GM18909 (cell line): ENCODE data around the gene PET100.
A peak's percentile ranks its signal among the peaks of the same experiment; 100 is the strongest.

Source experiments
- ATAC-seq: cut with Tn5 transposase; IDR thresholded peaks from one replicate; pipeline ENCODE4 v1.9.1; 2021; ENCODE audit warnings: mild to moderate bottlenecking; ENCODE audit not compliant: unreplicated experiment, poor library complexity

PET100 gene

GRCh38 chr19:7674010-7675005 is 44.7 kb downstream of the PET100 start:
- ATAC-seq: no peak

GRCh38 chr19:7676376-7676775 is 46.8 kb downstream of the PET100 start:
- ATAC-seq: no peak

- ATAC-seq: no peak
These were observed 47.3 kb downstream of the PET100 start, which contains the start of gene MCEMP1 for GRCh38 chr19:7676854-7677253. MCEMP1 (plus strand) TSS chr19:7677090; CDS start chr19:7677121, 31 bp downstream.

GRCh38 chr19:7677669-7678311 is 48.2 kb downstream of the PET100 start:
- ATAC-seq: no peak

- peak; percentile 51 for ATAC-seq
These were observed 49.6 kb downstream of the PET100 start for GRCh38 chr19:7678971-7679751.

GRCh38 chr19:7679771-7680605 is 50.4 kb downstream of the PET100 start:
- no peak for ATAC-seq

- ATAC-seq: peak; percentile 77
These were observed 51.2 kb downstream of the PET100 start, which contains the start of gene TRAPPC5 for GRCh38 chr19:7680606-7681339. TRAPPC5 (plus strand) TSS chr19:7680833; CDS start chr19:7682254, 1,421 bp downstream.
